ENCODE results near the gene RHOV.

RHOV gene

DNA sequence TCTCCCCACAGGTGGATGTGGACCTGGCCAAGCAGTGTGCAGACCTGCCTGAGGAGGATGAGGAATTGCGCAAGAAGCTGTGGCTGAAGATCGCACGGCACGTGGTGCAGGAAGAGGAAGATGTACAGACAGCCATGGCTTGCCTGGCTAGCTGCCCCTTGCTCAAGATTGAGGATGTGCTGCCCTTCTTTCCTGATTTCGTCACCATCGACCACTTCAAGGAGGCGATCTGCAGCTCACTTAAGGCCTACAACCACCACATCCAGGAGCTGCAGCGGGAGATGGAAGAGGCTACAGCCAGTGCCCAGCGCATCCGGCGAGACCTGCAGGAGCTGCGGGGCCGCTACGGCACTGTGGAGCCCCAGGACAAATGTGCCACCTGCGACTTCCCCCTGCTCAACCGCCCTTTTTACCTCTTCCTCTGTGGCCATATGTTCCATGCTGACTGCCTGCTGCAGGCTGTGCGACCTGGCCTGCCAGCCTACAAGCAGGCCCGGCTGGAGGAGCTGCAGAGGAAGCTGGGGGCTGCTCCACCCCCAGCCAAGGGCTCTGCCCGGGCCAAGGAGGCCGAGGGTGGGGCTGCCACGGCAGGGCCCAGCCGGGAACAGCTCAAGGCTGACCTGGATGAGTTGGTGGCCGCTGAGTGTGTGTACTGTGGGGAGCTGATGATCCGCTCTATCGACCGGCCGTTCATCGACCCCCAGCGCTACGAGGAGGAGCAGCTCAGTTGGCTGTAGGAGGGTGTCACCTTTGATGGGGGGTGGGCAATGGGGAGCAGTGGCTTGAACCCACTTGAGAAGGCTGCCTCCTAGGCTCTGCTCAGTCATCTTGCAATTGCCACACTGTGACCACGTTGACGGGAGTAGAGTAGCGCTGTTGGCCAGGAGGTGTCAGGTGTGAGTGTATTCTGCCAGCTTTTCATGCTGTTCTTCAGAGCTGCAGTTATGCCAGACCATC is 28.8 kb upstream of the RHOV start:
- DNase-seq: peak; percentile 77

DNA sequence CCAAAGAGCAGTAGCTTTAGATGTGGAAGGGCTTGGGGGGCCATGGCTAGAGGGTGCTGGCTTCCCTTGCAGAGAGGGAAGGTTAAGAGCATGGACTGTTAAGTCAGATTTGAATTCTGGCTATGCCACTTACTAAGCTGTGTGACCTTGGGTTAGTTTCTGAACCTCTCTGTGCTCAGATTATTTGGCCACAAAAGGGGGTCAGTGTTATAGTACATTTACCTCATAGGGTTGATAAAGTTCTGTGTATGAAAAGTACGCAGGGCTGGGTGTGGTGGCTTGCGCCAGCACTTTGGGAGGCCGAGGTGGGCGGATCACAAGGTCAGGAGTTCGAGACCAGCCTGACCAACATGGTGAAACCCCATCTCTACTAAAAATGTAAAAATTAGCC is 27.0 kb upstream of the RHOV start:
- no peak for DNase-seq

DNA sequence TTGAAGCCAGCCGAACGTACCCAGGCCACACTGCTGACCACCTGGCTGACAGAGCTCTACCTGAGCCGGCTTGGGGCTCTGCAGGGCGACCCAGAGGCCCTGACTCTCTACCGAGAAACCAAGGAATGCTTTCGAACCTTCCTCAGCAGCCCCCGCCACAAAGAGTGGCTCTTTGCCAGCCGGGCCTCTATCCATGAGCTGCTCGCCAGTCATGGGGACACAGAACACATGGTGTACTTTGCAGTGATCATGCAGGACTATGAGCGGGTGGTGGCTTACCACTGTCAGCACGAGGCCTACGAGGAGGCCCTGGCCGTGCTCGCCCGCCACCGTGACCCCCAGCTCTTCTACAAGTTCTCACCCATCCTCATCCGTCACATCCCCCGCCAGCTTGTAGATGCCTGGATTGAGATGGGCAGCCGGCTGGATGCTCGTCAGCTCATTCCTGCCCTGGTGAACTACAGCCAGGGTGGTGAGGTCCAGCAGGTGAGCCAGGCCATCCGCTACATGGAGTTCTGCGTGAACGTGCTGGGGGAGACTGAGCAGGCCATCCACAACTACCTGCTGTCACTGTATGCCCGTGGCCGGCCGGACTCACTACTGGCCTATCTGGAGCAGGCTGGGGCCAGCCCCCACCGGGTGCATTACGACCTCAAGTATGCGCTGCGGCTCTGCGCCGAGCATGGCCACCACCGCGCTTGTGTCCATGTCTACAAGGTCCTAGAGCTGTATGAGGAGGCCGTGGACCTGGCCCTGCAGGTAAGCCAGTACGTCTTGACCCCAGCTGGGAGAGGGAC is 26.4 kb upstream of the RHOV start:
- no peak for DNase-seq

DNA sequence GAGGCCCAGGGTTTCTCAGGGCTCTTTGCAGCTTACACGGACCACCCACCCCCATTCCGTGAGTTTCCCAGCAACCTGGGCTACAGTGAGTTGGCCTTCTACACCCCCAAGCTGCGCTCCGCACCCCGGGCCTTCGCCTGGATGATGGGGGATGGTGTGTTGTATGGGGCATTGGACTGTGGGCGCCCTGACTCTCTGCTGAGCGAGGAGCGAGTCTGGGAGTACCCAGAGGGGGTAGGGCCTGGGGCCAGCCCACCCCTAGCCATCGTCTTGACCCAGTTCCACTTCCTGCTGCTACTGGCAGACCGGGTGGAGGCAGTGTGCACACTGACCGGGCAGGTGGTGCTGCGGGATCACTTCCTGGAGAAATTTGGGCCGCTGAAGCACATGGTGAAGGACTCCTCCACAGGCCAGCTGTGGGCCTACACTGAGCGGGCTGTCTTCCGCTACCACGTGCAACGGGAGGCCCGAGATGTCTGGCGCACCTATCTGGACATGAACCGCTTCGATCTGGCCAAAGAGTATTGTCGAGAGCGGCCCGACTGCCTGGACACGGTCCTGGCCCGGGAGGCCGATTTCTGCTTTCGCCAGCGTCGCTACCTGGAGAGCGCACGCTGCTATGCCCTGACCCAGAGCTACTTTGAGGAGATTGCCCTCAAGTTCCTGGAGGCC is 25.6 kb upstream of the RHOV start:
- DNase-seq: no peak

DNA sequence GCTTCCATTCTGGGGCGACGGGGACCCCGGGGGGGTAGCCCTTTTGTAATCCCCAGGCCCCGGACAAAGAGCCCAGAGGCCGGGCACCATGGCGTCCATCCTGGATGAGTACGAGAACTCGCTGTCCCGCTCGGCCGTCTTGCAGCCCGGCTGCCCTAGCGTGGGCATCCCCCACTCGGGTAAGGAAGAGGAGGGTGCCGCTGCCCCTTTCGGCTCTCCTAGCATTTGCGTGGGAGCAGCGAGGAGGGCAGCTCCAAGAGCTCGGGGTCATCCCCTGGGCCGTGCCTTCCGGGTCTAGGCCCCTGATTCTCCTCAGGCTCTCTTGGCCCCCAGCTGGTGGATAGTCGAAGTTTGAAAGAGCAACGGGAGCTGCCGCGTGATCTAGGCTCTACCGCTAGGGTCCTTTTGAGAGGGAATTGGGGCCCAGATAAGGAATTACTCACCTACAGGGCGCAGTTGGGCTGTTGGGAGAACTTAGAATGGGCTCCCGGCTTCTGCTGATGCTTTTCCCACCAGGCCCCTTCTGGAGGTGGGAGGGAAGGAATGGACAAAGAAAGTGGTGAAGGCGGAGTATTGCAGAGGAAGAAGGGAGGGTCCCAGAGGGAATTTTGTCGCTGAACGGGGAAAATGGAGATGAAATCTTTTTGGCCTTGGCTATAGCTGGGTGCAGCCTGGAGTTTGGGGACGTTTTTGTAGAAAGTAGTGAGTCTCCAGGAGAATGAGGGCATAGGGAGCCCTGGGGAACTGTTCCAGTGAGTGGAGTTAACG is 20.8 kb upstream of the RHOV start:
- DNase-seq: peak; percentile 87

DNA sequence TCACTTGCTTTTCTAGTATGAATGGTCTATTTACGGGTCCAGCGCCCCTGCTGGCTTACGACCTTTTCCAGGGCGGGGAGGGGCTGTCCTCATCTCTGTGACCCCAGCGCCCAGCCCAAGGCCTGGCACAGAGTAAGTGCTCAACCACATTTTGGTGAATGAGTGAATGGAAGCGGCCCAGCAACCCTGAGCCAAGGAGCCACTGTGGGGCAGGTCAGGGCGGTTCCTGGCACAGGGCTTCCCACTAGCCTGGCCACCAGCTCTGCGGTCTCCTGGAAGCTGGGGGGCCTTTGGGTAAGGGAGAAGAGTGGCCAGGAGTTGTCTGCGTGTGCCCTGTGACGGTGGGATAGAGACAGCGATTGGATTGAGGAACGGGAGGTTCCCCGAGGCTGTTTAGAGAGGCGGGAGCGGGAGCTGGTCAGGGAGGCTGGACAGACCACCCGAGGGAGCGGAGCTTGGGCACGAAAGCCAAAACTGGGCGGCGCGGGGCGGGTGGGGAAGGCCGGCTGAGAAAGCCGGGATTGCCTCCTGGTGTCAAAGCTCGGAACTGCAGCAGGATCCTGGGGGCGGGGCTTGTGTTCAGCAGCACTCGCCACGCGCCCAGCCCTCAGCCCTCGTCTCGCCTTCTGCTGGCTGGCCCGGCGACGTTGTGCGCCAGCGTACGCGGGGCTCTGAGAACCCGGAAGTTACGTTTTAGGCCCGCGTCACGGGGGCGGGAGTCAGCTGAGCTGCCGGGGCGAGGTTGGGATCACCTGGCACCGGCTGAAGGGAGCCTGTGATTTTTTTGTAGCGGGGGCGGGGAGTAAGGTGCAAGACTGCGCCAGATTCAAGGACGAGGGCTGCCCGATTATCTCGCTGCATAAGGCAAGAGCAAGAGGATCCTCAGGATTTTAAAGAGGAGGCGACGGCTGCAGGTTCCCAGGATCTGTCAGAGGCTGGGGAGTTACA is 20.0 kb upstream of the RHOV start, which contains the start of gene VPS18:
Gene VPS18, plus strand, starts transcription at position 718 of the 948 bp plus-strand sequence. CDS start 319 bp downstream, outside the sequence.
- DNase-seq: peak; percentile 99

DNA sequence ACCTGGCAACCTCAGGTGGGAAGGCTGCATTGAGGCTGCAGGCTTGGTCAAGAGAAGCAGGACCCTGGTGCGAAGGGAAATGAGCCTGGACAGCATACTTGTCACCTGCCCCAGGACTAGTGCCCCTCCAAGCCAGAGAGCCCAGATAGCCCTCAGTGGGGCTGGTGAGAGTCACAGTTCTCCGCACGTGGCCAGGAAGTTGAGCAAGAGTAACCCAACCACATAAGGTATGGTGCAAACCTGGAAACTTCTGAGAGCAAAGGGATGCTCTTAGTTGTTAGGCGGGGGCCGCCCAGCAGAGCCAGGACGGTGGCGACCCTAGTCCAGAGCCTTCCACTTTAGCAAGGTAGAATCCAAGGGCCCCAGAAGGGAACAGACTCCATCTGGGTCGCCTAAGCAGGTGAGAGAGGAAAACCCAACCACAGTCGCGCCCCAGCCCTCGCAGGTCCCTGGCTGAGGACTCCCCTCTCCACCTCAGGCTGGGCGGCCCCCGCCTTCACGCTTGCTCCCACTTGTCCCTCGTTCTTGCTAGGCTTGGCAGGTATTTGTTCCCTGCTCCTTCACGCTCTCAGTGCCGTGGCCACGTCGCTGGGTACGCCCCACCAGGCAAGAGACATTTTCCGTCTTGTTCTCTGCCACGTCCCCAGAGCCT is 19.1 kb upstream of the RHOV start:
- DNase-seq: no peak

DNA sequence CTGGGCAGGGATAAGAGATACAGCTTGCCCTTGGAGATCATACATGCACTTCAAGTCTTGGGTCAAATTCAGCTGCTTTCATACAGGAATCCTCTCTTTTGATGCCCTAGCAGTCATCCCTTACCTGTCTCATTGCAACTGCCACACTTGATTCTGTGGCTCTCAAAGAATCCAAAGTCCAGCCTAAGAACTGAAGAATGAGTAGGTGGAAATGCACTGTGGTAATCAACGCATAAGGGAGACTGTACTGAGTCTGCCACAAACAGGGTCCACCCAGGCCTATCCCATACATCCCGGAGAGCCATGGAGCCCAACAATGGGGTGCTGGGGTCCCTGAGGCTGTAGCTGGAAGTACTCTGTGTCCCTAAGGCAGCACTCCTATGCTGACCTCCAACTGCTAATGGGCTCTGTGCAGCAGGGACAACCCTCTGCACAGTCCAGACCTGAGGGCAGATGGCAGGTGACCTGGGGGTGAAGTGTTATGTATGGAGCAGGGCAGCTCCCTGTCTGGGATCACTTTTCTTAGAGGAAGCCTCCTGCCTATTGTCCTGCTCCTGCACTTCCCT is 18.5 kb upstream of the RHOV start:
- DNase-seq: no peak

DNA sequence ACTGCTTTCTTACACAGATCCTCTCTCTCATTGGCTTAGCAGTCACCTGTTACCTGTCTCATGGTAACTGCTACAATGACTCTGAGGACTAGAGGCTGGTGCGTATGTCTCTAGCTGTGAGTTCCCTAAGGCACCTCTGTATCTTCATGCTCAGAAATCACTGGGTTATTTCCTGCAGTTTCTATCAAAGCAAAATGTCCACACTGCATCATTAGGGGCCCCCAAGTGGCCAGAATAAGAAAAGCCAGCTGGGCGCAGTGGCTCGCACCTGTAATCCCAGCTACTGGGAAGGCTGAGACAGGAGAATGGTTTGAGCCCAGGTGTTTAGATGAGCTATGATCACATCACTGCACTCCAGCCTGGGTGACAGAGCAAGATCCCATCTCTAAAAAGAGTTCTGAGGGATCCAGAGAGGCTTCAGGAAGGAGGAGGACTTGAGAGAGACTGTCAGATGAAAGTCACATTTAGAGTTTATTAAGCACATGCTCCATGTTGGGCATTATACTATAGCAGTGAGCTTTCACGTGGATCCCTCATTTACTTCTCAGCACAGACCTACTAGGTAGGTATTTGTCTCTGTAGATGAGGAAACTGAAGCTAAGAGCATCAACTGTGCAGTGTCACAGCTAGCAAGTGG is 17.9 kb upstream of the RHOV start:
- peak; percentile 56 for DNase-seq

DNA sequence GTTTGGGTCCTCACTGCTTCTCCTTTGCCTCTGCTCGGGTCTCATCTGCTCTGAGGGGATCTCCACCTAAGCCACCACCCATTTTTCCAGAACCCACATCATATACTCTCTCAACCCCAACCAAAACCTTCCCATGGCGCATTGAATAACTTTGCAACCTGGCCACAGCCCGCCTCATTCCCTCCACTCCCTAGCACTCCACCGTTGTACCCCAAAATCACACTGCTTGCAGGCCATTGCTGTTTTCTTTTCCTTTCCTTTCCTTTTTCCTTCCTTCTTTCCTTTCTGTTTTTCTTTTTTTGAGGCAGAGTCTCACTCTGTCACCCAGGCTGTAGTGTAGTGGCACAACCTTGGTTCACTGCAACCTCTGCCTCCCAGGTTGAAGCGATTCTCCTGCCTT is 17.1 kb upstream of the RHOV start:
- no peak for DNase-seq

DNA sequence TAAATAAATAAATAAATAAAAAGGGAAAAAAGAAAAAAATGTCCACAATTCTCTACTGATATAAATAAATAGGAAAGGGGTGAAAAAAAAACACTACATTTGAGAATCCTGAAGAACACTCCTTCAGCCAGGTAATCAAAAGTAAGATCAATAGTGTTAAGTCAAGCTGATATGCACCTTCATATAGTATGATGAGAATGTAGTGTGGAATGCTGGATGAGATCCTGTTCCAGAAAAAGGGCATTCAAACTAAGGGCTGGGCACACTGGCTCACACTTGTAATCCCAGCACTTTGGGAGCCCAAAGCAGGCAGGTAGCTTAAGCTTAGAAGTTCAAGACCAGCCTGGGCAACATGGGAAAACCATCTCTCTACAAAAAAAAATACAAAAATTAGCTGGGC is 15.1 kb upstream of the RHOV start:
- no peak for DNase-seq

DNA sequence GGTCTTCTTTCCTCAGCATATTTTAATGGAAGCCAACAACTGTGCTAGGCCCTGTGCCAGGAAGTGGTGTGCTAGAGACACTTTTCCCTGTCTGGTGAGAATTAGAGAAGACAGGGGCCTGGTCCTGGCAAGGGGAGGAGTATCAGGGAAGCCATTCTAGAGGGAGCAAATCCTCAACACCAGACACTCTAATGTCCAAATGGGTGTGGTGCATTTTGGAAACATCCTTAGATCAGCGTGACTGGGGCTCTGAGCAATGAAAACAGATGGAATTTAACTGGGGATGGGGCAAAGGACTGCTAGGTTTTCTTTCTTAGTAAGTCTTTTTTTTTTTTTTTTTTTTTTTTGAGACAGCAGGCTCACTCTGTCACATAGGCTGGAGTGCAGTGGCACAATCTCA is 12.6 kb upstream of the RHOV start:
- no peak for DNase-seq

DNA sequence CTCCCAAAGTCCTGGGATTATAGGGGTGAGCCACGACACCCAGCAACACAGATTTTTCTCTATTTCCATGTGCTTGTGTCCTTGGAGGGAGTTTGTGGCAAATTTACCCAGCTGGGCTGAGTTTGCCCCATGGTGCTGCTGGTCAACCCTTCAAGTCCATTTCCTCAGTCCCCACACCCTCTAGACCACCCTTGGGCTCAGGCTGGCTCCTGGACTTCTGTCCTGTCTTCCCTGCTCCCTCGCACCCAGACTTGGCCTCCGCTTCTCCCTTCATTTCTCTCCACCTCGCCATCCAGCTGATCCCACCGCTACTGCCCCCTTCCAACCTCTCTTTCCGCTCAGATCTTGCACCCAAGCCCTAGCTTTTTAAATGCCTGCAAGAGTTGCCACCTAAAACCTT is 7.3 kb upstream of the RHOV start:
- no peak for DNase-seq

DNA sequence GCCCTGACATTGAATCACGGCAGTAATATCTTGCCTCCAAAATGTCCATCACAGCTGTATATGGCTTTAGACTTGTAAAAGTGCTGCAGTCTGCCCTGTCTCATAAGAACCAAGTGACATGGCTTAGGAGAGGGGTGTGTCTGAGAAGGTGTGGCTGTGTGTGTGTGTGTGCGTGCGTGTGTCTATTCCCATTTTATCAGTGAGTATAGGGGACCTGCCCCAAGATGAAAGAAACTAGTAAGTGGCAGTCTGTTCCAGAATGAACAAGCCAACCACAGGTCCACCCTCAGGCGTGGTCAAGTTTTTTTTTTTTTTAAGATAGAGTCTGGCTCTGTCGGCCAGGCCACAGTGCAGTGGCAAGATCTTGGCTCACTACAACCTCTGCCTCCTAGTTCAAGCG is 5.6 kb upstream of the RHOV start:
- no peak for DNase-seq

DNA sequence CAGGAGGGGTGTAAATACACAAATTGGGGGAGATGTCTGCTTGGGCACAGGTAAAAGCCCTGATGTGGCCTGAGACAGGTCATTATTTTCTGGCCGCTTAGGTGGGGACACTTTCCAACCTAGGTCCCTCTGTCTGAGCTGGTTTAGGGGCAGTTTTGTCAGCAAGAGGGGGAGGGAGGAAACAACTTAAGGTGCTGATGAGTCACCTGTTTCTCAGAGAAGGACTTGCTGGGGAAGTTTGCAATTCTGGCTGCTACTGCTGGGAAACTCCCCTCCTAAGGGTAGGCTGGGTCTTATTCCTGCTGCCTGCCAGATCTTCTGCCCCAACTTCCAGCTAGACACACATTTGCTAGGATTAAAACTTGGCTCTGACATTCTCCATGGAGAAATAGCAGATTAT is 4.8 kb upstream of the RHOV start:
- DNase-seq: peak; percentile 65

DNA sequence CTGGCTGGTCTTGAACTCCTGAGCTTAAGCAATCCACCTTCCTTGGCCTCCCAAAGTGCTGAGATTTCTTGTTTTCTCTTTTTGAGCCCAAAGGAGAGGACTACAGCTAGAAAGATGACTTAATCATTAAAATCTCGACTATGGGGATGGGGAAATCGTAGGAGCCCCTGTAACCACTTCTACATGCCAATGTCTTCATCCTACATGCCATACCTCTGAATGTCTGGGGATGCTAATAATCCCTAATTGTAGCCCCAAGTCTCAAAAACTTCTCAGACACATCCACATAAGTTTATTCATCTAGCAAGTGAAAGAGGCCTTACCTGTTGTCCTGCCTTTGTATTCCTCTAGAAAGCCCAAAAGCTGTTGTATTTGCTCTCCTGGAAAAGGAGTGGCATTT is 3.7 kb upstream of the RHOV start:
- DNase-seq: no peak

DNA sequence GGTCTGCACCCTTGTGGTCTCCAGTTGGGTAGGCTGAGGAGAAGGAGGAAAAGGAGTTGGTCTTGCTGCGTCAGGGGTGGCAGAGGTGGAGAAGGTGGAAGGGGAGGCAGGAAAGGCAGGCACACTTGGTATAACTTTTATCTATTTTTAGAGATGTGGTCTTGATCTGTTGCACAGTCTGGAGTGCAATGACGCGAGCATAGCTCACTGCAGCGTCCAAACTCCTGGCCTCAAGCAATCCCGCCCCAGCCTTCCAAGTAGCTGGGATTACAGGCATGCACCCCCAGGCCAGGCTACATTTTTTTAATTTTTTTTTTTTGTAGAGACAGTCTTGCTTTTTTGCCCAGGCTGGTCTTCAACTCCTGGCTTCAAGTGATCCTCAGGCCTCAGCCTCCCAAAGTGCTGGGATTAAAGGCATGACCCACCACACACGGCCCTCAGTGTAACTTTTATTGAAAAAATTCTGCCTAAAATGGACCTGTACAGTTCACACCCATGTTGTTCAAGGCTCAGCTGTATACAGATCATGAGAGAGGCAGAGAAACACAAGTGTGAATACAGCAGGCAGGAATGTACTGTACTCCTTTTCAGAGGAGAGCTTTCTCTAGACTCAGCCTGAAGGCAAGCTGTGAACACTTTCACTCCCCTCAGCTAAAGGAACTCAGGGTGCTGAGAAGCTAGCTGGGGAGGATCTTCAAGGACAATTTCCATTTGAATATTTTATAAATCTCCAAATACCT is 2.1 kb upstream of the RHOV start:
- no peak for DNase-seq

DNA sequence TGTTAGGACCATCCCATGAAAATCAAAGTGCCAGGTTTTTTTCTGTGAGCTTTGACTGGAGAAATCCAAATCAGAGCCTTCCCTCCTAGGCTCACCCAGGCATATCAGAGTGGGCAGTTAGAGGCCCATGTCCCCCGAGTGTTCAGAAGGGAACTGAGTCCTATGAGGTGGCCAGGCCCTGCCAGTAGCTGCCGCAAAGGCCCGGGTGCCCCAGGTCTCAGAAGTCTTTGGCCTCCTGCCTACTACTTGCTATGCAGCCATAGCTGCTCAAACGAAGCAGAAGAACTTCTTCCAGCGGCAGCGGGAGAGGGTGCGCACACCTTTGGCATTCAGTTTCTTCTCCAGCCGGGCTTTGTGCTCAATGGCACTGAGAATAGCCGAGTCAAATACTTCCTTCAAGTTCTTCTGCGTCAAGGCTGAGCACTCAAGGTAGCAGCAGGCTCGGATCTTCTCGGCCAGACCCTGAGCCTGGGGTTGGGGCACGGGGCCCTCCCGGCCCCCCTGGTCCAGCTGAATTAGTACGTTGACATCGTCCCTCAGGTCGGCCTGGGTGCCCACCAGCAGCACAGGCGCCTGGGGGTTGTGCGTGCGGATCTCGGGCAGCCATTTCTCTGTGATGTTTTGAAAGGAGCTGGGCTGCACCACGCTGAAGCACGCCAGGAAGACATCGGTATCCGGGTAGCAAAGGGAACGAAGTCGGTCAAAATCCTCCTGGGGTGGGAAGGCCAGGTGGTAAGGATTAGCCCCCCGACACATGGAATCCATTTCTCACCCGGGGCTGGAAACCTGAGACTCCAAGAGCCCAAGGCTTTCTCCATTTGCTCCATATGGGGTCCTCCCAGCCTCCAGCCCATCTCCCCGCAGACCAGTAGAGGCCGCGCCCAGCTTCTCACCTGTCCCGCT is 992 bp downstream of the RHOV start:
- DNase-seq: no peak

Measured in suppressor macrophage treated with lipopolysaccharide for 4 hours (primary cell).